SK-N-MC (cell line): ENCODE data around the gene CTSE.

Experiments
- EZH2 ChIP-seq: fragments of 200-600 bp; sonication (generic); IDR thresholded peaks from one replicate; pipeline ENCODE4 v1.6.1; 2017; ENCODE audit warnings: antibody characterized with exemption
- FOXP2 ChIP-seq: optimal IDR thresholded peaks from 2 replicates; pipeline ENCODE3; 2011; ENCODE audit warnings: mild to moderate bottlenecking, moderate library complexity; ENCODE audit not compliant: insufficient read depth; ENCODE audit errors: extremely low read length, control extremely low read depth
- POLR2AphosphoS5 ChIP-seq: IDR thresholded peaks from 2 replicates; pipeline ENCODE4 v1.6.1; 2012; ENCODE audit warnings: mild to moderate bottlenecking, low read depth, low read length, borderline replicate concordance

GRCh38 chr1:206048582-206048981 lies 24.9 kb upstream of the CTSE start:
- TF ChIP-seq POLR2AphosphoS5 (no peak), FOXP2 (no peak), EZH2 (no peak)
